ENCODE measurements around the gene ASB8. TPM values are rescaled to one million over a fixed set of nuclear protein-coding genes. Genes with fewer than 3 reads are reported as not detected.
"Not testable (repeated sequence)": the region's sequence is repeated elsewhere in the genome, so short reads cannot be mapped to it uniquely, and the experiment has no call there.

Gene ASB8
- total RNA-seq, 1 donor, result 23.7 TPM

GRCh38 chr12:48119078-48119833 lies 38.1 kb downstream of the ASB8 start, which contains the start of gene PFKM:
Gene PFKM (plus strand): TSS chr12:48119364. CDS start chr12:48122775, 3,411 bp downstream.
- no peak for TF ChIP-seq CTCF (IDR thresholded peaks at IDR 0.05; ENCODE audit: insufficient read depth, low read depth, low read length)
- peak within 1 kb of the TSS; percentile 88 for H3K4me3 ChIP-seq (ENCODE audit: low read depth, low read length)
- DNase-seq (ENCODE audit: low read depth), result peak; percentile 92

- no peak for TF ChIP-seq CTCF (IDR thresholded peaks at IDR 0.05; ENCODE audit: insufficient read depth, low read depth, low read length)
- DNase-seq (ENCODE audit: low read depth), result no peak
- H3K4me3 ChIP-seq (ENCODE audit: low read depth, low read length), result peak overlapping the region; percentile 88
Measured at GRCh38 chr12:48118284-48118871, 38.9 kb downstream of the ASB8 start.

GRCh38 chr12:48115957-48116356 lies 41.4 kb downstream of the ASB8 start:
- DNase-seq (ENCODE audit: low read depth), result no peak
- TF ChIP-seq CTCF (IDR thresholded peaks at IDR 0.05; ENCODE audit: insufficient read depth, low read depth, low read length), result no peak
- H3K4me3 ChIP-seq (ENCODE audit: low read depth, low read length), result no peak overlapping the region

- DNase-seq (ENCODE audit: low read depth); H3K4me3 ChIP-seq (ENCODE audit: low read depth, low read length): not testable (repeated sequence)
Measured at GRCh38 chr12:48111312-48111693, 46.0 kb downstream of the ASB8 start.

- no peak overlapping the region for H3K4me3 ChIP-seq (ENCODE audit: low read depth, low read length)
- no peak for DNase-seq (ENCODE audit: low read depth)
- no peak for TF ChIP-seq CTCF (IDR thresholded peaks at IDR 0.05; ENCODE audit: insufficient read depth, low read depth, low read length)
Measured at GRCh38 chr12:48110691-48111311, 46.5 kb downstream of the ASB8 start.

- no peak for TF ChIP-seq CTCF (IDR thresholded peaks at IDR 0.05; ENCODE audit: insufficient read depth, low read depth, low read length)
- DNase-seq (ENCODE audit: low read depth), result no peak
- no peak overlapping the region for H3K4me3 ChIP-seq (ENCODE audit: low read depth, low read length)
Measured at GRCh38 chr12:48109424-48109823, 47.9 kb downstream of the ASB8 start.
